ENCODE data around the gene MAGI2.

The MAGI2 gene

DNA sequence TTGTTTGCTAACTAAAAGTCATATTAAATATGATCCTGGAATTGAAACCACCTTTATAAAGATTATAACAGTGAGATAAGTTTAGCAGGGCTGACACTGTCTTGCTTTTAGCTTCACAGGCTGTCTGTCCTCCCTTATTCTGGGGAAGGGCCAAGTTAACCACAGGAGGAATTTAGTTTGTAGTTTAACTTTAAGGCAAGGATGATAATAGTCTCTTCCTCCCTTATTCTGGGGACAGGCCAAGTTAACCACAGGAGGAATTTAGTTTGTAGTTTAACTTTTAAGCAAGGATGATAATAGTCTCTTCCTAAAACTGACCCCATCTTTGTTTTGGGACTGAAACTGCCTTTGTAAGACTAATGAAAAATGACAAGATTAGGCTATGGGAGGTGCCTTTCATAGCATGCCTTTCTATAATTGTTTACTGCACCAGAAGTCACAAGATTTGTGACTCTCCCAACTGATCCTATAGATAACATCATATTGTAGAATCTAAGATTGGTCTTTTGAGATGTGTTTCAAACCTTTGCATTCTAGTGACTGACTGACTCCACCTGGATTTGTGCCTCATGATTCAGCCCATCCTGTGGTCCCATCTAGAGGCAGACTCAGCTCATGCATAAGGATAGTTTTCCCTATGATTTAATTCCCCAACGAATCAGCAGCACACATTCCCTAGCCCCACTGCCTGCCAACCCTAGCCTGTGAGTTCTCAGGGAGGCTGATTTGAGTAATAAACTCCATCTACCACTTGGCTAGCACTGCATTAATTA, 212.0 kb downstream of the MAGI2 start:
- DNase-seq = no peak

DNA sequence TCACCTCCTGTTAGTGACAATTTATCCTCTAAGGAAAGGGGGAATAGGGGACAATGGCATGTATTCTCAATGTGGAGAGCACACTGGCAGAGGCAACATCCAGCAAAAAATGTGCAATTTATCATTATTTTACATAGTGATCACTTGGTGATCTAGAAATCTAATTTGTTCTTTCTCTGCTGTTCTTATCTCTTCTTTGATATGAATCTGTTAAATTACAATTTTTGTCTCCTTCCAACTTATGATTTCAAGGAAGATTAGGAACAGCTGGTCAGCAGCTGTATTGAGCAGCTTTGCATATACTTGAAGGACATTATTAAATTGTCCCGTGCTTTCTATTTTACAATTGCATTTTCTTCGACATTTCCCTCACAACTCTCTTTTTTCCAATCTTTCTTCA, 213.1 kb downstream of the MAGI2 start:
- DNase-seq = no peak

DNA sequence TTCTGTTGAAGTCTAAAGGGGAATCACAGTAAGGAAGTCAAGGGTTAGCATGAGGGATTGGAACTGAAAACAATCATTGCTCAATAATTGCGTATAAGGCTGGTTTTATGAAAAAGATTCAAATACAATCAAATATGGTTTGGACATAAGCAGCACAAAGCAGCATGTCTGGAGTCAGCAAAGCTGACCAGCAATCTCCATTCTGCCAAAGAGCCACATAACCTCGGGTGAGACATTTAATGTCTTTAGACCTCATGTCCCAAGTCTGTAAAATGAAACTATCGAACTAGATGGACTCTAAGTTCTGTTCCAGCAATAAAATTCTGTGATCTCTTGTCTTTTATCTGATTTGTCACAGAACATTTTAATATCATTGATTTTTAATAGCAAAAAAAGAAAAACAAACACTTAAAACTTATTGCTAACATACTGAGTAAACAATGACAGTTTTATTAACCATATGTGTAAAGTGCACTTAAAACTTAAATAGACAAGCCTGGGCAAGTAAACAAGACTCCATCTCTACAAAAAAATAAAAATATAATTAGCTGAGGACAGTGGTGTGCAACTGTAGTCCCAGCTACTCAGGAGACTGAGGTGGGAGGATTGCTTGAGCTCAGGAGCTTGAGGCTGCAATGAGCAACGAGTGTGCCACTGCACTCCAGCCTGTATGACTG, 217.0 kb downstream of the MAGI2 start:
- DNase-seq = no peak

DNA sequence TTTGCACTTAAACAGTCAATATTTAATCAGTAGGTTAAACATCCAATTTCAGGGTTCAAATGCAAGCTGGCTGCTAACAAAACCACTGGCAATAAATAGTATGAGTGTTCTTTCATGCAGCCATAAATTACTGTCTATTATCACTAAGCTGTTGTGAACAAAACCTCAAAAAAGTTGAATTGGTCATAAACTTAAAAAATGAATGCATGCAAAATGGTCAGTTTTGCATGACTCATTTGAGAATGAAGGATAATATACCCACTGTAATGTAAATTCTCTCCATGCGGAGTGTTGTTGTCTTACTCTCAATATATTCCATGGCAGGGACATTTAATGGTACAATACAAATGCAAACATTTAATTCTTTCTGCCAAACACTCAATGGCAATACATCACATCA, 226.4 kb downstream of the MAGI2 start:
- DNase-seq = no peak

DNA sequence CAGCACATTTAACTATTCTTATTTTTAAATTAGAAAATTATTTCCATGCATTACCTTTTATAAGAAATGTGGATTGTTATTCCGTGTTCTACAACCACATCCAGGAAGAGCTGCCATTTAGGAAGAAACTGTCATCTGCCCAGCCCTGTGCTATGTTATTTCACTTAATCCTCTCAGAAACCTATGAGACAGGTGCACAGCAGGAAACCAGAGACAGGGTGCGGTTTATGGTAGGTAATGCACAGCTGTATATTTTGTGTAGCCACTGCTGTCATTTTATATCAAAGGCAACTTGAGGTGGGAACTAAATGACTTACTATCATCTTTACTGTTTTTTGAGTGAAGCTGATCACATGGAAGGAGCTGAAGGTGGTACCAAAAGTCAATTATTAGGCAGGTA, 232.3 kb downstream of the MAGI2 start:
- DNase-seq = no peak

DNA sequence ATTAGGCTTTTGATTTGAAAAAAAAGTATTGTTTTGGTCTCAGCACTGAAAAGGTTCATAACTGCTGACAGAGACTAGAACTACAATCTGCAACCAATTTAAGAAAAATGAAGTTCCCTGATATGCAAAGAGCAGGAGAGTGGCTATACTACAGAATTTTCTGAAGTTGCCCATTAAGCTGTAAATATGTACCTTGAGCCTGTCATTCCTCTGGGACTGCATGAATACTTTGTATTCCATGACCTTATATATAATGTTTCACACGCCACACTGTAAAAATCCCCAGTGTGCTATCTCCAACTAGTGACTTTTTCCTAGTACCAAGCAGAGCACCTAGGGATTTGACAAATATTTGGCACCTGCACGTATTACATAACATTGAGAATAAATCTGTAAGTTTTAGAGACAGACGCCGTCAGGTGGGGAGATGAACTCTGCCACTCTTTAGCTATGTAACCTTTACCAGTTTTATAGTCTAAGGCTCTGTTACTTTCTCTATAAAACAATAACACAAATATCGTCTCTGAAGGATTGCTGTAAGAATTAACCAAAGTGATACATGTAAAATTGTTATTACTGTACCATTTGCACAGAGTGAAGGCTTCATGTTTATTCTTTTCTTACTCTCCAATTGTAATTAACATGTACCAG, 235.4 kb downstream of the MAGI2 start:
- no peak for DNase-seq

DNA sequence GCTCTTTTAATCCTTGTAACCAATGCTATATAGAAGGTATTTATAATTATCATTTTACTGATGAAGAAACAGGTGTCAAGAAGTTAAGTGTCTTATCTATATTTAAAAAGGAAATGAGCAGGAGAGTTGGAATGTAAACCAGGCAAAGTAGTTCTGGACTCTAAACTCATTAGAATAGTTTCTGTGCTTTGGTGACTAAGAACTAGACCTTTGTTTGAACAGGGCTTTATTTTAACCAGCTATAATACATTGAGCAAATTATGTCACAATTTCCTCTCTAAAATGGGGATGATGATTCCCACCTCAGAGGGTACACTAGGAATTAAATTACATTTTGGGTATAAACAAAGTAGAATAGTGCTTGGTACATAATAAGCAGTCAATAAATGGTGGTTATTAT, 236.0 kb downstream of the MAGI2 start:
- no peak for DNase-seq

DNA sequence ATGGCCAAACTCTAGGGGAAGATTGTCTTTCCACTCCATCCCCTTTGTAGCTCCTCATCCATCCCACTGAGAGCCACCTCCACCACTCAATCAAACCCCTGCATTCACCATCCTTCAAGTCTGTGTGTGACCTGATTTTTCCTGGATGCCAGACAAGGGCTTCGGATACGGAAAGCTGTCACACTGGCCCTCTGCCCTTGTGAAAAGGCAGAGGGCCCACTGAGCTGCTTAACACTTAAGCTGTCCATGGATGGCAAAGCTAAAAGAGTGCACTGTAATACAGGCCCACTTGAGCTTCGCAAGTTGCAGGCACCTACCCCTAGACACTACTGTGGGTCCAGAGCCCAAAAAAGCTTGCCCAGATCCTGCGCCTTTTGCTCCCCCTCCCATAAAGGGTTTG, 237.2 kb downstream of the MAGI2 start:
- no peak for DNase-seq

DNA sequence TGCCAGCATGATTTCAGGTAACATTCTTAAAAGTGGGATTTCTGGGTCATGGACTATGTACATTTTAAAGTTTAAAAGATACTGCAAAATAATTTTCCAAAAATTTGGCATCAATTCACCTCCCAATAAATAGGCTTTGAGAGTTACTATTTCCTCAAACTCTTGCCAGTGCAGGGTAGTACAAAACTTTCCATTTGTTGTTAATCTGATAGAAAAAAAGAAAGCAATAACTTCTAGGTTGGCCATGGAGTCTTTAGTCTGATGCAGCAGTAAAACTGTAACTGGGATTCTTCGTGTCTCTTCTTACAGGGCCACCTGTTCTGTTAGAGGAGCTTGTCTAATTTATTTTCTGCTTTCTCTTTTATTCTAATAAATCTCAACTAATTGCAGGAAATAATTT, 241.1 kb downstream of the MAGI2 start:
- no peak for DNase-seq

DNA sequence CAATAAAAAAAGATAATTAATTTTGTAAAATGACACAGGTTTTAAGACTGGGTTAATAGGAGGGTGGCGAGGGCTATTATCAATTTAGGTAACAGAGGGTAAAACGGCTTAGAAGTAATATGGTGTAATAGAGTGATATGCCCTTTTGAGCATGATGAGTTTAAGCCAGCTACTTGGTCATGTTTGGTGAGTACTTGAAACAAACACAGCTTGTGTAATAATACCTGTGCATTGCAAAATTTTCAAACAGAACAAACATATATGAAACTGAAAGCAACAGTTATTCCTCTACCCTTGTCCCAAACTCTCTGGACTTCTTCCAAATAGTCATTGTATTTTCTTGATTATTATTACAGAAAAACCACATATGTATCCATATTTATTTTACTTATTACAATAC, 241.7 kb downstream of the MAGI2 start:
- DNase-seq = no peak

DNA sequence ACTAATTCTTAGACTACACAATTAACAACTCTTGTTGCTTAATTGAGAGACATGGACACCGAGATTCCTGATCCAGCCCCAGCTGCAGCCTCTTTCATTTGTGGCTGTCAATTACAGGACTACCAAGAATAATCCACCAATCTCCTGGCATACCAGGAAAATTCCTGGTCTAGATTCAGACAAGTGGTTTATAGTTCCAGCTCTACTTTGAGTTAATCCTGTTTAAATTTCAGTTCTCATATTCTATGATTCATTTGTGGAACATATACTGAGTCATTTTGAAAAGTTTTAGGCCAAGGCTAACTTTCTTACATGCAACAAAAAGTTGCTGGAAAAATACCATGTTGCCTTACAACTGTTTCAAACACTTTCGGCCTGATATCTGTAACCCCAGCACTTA, 253.5 kb downstream of the MAGI2 start:
- no peak for DNase-seq

DNA sequence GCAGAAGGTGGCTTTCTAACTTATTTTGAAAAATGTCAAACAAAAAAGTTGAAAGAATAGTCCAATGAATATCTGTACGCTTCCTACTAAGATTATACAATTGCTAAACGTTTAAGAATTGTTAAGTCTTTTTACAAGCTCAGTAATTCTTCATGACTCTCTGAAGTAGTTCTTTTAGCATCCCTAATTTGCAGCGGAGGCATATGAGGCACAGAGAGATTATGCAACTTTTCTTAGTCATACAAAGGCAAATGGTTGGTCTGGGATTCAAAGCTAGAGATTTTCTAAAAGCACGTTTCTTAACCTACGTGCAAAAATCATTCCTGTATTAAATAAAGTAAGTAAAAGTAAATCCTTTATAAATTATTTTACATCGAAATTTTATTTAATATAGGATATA, 254.2 kb downstream of the MAGI2 start:
- no peak for DNase-seq

DNA sequence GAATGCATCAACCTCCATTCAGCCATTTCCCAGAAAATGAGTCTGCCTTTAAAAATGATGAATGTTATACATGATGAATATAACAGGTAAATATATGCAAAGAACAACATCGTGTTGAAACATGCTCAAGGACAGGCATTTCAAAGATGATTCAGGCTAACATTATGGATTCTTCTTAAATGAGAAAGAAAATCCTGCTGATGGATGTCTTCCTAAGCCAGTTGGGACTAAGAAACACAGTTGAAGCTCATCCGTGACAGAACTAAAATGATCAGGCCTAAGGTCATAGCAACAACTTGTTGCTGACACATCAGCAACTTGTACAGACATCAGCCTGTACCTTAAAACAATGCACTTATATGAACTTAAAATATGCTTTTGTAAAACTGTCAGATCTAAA, 267.9 kb downstream of the MAGI2 start:
- DNase-seq = no peak

DNA sequence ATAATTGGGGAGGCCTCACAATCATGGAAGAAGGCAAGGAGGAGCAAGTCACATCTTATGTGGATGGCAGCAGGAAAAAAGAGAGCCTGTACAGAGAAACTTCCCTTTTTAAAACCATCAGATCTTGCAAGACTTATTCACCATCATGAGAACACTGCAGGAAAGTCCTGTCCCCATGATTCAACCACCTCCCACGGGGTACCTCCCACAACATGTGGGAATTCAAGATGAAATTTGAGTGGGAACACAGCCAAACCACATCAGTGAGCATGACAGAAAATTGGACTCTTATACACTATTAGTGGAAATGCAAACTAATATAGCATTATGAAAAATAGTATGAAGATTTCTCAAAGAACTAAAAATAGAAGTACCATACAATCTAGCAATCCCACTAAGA, 271.2 kb downstream of the MAGI2 start:
- no peak for DNase-seq

DNA sequence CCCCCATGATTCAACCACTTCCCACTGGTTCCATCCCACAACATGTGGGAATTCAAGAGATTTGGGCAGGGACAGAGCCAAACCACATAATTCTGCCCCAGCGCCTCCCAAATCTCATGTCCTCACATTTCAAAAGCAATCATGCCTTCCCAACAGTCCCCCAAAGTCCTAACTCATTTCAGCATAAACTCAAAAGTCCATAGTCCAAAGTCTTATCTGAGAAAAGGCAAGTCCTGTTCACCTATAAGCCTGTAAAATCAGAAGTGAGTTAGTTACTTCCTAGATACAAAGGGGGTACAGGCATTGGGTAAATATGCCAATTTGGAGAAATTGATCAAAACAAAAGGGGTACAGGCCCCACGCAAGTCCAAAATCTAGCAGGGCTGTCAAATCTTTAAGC, 272.9 kb downstream of the MAGI2 start:
- no peak for DNase-seq

DNA sequence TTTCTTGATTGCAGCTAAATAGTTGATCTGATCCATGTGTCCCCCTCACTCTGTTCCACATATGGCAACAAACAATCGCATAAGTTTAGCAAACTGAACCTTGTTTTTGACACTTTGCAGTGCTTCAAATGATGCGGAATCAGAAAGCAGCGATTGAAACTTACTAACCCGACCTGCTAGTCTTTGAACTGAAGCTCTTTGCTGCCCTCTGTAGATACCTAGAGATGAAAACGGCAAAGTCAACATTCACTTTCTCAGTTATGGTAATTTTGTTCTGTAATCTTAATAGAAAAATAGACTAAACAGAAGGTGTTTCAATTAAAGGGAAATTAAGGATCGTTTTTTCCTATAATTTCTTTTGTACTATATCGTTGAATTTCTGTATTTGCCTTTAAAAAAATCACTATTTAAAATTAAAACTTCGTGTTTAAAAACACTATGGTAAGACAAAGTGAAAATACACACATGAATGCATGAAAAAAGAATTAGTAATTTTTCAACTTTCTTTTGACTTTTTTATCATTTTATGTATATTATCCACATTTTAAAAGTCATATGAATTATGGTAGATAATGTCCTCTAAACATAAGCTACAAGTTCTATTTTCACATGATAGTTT, 276.5 kb downstream of the MAGI2 start:
- DNase-seq = no peak

DNA sequence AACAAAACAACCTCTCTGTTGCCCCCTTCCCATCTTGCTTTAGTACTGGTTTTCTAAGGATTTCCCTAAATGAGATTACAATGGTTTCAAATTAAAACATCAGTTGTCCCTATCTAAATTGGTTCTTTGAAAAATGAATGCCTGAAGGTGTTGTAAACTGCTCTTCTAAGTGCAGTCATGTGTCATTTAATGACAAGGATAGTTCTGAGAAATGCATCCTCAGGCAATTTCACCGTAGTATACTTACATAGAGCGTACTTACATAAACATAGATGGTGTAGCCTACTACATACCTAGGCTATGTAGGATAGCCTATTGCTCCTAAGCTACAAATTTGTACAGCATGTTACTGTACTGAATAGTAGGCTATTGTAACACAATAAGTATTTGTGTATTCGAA, 278.1 kb downstream of the MAGI2 start:
- no peak for DNase-seq

DNA sequence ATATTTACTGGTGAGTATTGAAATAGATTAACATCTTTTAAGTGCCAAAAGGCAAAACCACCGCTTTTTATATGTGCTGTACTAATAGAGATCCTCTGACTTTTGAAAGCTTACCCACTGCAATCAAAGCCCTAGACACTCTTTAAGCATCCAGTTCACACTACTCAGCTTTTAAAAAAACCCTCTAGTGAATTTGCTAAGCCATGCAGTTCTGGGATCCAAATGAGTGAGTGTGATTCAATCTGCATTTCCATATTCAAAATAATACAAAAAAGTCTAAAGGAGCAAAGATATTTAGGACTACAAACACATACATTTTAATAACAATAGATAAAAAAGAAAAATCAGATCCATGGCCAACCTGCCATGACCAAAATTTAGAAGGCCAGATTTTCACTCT, 288.2 kb downstream of the MAGI2 start:
- no peak for DNase-seq

DNA sequence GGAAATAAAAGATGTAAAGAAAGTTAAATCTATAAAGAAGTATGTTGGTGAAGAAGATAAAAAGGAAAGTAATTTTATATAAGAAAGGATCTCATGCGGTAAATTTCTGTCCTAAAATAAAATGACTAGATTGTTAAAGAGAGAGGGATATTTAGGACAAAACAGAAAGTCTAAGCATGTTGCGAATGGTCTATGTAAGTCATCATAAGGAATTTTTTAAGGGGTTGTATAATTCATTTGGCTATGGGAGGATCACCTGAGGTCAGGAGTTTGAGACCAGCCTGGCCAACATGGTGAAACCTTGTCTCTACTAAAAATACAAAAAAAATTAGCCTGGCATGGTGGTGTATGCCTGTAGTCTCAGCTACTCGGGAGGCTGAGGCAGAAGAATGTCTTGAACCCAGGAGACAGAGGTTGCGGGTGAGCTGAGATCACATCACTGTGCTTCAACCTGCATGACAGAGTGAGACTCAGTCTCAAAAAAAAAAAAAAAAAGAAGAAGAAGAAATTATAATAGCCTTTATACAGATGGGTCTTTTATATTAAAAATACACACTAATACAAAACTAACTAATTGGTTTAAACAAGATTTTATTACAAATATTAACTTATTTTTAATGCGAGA, 294.3 kb downstream of the MAGI2 start:
- no peak for DNase-seq

DNA sequence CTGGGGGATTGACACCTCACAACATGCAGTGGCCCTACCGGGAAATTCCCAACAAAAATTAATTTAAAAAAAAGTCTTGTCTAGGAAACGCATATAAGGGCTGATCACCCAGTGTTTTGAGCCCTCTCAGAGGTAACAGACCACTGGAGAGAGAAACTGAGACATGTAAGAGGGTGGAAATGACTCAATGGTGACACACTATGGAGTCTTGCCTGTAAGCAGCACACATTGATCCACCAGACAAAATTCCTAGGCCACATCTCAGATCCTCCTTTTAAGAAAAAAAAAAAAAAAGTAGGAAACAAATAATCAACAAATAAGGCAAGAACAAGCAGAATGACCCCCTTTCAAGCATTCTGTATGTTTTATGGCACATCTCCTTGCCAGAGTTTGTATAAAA, 296.2 kb downstream of the MAGI2 start:
- DNase-seq = no peak

DNA sequence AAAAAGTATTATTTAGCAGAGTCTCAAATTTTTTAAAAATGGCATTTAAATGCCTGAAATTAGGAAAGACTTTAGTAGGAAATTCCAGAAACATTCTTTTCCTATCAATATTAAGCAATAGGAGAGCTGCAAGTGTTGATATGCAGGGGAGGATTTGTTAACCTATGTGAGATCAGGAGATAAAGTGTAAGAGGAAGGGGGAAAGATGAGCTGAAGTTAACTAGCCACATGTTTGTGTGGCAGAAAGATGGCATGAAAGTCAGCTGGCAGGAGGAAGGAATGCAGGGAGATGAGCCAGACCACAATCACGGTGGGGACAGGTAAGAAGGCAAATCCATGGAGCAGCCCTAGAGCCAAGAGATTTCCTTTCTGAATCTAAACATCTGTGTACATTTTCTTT, 303.6 kb downstream of the MAGI2 start:
- DNase-seq = no peak

DNA sequence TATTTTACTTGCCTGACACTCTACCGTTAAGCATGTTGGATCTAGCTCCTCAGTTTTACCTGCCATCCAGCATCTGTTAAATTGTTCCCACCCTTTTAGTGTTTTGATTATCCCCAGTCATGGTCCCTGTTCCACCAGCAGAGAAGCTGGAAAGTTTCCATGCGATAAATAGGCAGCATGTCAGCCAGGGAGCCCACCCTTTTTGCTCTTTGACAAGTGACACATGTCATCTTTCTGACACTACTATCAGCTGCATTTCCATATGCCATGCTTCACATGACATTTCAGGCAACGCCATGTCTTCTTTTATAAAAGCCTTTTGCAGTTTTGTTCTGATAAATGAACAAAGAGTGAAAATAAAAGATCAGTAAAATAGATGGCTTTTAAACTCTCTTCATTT, 310.8 kb downstream of the MAGI2 start:
- no peak for DNase-seq

DNA sequence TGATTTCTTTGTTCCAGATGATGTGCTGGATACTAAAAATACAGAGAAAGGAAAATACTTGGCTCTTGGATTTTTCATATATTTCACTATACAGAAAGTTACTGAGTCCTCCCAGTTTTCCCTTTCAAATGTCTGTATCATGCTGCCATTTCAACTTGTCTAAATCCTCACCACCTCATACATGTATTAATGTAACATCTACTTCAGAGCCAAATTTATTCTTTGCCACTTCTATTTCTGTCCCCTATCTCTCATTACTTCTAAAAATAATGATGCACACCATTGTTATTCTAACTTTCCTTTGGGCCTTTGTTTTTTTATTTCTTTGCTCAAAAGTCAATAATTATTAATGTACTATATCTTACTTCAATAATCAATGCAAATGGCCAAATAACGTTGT, 312.2 kb downstream of the MAGI2 start:
- DNase-seq = no peak
